GM03348 (cell line): Measurements from ENCODE around the gene SLC16A5.
A peak's percentile ranks its signal among the peaks of the same experiment; 100 is the strongest.
"Not testable (repeated sequence)": the region's sequence is repeated elsewhere in the genome, so short reads cannot be mapped to it uniquely, and the experiment has no call there.

Experiments used
- DNase-seq: peaks from one replicate; pipeline ENCODE4 v3.0.0; 2012; ENCODE audit warnings: low spot score

Gene SLC16A5

GRCh38 chr17:75110234-75110937 lies 22.6 kb downstream of the SLC16A5 start:
- peak; percentile 36 for DNase-seq

- DNase-seq: no peak
Measured at GRCh38 chr17:75111777-75112335, 24.1 kb downstream of the SLC16A5 start.

DNA sequence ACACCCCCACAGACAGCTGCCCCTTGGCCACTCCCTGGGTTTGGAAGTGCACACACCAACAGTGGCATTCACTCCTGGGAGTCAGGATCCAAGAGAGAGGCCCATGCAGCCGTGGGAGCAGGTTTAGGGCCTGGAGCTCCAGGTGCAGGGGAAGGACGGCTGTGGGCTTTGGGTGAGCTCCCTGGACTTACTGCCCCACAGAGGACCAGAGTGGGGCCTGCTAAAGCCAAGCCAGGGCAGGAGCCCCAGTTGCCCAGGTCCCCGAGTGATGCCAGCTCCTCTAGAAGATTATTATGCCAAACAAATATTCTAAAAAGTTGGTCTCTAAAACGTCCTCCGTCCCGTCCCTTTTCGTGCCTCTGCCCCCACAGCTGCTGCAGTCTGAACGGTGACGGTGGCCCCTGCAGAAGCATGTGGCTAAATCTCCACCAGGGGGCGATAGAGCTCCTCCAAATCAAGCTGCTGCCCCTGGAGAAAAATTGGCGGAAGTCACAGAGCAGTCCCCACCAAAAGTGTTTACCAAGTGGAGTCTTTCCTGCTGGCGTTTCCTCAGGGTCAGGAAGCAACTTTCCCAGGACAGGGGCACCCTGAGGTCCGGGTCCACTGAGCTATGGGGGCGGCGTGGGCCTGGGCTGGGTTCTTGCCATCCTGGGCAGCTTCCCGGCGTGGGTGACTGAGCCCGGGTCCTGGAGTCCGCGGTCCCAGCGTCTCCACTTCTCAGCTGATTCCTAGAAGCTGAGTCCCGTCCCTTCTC lies 26.2 kb downstream of the SLC16A5 start:
- peak; percentile 90 for DNase-seq

DNA sequence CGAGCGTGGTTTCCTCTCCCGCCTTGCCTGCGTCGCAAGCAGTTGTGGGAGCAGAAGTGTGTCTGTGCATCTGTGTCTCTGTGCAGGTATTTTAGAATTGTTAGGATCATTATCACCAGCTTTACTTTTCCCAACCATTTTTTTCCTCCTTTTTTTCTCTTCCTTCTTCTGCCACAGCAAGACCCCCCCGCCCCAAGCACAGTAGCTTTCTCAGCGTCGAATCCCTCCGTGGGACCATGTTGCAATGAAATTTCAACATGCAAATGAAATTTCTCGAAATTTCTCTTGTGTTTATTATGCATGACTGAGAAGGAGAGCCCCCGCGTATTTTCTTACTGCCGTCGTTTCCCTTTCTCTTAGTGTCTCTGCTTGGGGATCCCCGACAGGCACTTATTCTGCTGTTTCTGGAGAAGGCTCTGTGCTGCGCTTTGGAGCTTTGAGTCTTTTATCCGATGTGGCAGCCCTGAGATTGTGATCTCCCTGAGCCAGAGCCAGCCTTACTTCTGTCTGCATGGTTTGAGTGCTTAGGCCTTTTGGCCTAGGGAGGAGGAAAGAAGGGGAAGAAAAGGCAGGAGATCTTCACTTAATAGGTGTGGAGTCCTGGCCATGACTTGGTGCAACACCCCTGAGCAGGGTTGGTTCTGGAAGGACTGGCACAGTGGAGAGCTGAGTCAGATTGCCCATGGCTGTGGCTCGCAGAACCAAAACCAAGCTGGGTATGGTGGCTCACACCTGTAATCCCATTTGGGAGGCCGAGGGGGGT lies 27.0 kb downstream of the SLC16A5 start:
- no peak for DNase-seq

DNA sequence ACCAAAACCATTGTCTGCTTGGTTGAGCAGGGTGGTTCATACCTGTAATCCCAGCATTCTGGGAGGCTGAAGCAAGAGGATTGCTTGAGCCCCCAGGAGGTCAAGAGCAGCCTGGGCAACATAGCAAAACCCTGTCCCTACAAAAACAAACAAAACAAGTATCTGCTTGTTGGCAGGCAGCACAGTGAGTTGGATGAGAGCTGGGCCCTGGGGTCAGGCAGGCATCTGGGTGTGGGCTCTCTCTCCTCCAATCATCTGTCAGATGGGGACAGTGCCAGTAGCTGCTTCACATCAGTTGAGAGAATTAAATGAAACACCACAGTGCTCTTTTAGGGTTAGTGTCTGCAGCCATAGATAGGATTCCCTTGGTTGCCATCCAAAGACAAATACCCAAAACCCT lies 27.8 kb downstream of the SLC16A5 start:
- DNase-seq: no peak

DNA sequence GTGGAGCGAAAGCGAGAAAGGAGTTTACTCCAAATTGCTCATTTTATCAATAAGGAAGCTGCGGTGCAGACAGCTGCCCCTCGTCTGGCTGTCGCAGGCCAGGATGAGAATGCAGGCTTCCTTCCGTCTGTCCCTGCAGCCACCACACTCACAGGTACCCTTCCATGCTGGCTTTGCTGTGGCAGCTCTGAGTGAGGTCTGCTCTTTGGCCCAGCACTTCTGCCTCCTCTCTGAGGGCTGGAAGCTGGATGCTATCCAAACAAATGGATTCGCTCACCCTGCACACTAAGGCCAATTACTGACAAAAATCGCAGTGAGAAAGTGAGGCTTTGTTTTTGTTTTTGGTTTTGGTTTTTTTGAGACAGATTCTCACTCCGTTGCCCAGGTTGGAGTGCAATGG lies 29.0 kb downstream of the SLC16A5 start:
- no peak for DNase-seq

GRCh38 chr17:75118307-75118706 lies 30.6 kb downstream of the SLC16A5 start:
- no peak for DNase-seq

DNA sequence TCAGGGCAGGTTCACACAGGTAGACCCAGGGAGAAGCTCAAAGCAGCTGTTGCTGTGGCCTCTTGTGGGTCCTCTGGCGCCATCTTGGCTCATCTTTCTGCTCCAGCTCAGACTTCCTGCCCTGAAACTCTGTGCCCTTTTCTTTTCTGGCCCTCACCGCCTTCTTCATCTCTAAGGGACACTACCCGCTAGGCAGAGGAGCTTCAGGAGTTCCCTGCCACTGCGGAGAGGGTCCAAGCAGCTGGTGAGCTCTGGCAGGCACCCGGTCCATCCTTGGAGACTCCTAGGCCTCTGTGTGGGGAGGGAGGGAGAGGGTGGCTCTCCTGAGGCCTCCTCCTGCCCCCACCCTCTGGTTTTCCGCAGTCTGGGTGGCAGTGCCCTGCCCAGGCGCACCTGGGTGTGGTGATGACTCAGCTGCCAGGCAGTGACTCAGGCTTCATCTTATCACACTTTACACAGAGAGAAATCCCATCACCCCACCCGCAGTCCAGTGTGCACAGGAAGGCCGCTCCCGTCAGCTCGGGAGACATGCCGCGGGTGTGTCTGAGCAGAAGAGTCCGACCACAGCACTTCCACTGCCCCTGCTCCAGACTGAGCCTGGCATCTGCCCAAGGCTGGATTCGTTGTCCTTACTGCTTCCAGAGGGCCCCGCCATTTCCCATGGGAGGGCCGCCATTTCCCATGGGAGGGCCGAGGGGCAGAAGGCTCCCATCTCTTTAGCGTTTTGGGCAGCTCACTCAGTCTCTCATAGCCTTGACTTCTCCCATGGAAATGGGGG lies 36.5 kb downstream of the SLC16A5 start:
- DNase-seq: no peak

- no peak for DNase-seq
Measured at GRCh38 chr17:75124819-75125162, 37.0 kb downstream of the SLC16A5 start.

- DNase-seq: no peak
Measured at GRCh38 chr17:75125984-75126383, 38.2 kb downstream of the SLC16A5 start.

DNA sequence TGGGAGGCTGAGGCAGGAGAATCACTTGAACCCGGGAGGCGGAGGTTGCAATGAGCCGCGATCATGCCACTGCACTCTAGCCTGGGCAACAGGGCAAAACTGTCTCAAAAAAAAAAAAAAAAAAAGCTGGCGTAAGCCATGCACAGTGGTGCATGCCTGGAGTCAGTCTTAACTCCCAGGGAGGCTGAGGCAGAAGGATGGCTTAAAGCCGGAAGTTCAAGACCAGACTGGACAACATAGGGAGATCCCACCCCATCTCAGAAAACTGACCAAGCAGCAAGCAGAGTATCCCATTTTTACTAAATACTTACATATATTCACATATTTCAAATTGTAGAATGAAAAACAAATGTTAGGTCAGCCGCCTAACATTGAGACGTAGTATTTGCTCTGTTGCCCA lies 39.2 kb downstream of the SLC16A5 start:
- DNase-seq: no peak

- not testable (repeated sequence) for DNase-seq
Measured at GRCh38 chr17:75127936-75128335, 40.2 kb downstream of the SLC16A5 start.

- no peak for DNase-seq
Measured at GRCh38 chr17:75128694-75129505, 41.1 kb downstream of the SLC16A5 start.

DNA sequence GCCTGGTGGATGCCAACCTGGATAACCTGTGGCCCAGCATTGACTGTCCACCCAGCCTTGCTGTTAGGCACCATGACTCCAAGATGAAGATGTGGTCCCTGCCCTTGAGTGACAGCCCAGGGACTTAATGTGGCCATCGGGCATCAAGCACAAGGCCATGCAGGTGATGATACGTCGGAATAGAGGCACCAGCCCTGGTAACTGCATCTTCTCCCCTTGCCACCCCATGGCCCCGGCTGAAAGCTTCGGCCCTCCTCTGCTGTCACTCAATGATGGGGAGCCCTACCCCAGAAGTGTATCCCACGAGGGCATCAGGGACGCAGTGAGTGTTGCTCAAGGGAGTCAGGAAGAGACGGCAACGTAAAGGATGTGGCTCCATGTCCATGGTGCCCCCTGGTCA lies 41.8 kb downstream of the SLC16A5 start:
- DNase-seq: no peak

DNA sequence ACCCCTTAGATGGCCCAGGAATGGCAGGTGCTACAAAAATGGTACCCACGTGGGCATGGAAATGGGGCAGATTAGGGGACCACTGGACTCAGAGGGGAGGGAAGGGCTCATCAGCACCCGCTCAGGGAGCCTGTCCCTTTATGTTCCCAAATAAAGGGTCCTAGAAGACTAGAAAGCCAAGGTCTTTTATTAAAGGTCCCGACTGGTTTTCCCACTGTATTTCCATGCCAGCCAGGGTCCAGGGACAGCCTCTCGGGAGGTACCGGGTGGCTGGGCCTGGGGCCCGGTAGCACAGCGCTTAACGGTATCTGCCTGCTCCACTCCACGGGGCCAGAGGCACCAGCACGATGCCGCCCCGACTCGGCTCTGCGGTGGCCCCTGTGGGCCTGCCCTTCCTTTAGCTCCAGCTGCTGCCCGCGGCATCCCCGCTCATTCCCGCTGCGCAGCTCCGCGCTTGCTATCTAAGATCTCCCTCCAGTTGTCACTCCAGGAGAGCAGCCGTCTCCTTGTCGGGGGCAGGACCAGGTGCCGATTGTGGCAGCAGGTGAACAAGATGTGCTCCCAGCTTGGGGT lies 42.4 kb downstream of the SLC16A5 start:
- no peak for DNase-seq

DNA sequence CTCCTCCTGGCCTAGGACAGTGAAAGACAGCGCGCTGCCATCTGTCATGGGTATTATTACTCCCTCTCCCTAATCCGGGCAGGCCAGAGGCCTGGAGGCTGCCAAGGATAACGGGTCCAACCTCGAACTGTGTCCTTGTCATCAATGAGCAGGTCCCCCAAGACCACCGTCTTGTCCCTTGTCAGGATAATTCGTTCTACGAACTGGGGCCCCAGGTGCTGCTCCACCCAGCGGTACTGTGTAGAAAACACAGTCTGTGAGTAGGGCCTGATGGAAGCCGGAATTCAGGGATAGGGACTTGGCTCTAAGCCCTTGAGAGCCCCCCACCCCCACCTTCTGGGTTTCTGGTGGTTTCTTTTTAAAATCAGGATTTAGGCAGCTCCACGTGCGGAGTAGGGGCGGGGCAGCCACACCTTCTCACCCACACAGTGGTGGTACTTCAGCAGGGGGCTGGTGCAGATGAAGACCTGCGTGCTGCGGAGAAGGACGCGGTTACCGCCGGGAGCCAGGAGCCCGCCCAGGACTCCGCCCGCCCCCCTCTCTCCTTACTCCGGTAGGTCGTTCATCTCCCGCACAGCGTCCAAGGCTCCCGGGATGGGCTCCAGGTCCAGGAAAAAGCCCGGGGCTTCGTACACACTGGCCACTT lies 43.0 kb downstream of the SLC16A5 start:
- peak; percentile 60 for DNase-seq

DNA sequence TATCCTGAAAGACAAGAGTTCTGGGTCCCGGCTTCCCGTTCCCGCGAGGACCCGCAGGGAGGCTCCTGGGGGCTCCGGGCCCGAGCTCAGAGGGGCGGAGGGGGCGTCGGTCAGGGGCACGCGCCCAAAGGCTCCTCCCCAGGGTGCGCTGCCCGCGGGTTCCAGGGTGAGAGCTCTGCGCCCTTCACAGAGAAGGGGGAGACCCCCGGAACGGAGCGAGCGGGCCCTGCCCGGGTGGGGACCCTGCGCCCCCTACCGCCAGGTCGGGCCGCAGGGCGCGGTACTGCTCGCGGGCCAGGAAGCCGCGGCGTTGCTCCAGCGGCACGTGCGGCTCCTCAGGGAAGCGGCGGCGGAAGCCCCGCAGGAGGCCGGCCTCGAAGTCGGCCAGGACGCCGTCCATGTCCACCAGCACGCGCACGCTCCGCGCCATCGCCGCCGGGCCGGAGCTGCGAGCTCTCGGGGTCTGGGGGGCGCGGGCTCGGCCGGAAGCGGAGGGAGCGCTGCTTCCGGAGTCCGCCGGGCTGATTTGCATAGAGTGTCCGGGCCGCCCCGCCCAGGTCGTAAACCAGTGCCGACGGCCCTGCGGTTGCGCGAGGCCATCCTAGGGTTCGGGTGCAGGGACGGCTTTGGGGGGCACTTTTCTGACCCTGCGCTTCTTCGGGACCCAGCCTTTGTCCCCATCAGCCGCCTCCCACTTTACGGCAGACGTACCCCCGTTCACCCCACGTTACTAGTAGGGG lies 43.7 kb downstream of the SLC16A5 start, which contains the start of gene NT5C:
NT5C (minus strand) TSS at position 465 of the 740 bp plus-strand sequence; CDS start at position 430, 35 bp downstream.
- DNase-seq: peak; percentile 94

GRCh38 chr17:75132018-75133000 lies 44.6 kb downstream of the SLC16A5 start:
- DNase-seq: not testable (repeated sequence)
